HL-60 (cell line): ENCODE data around the gene DIAPH2.

Experiments
- DNase-seq, 2 experiments: peaks; one replicate each; pipeline ENCODE4 v3.0.0-alpha.2; 2010 to 2020; ENCODE audit warnings: low read depth in 1 of 2, low spot score in 1 of 2
- H3K27ac ChIP-seq: fragments of 250-450 bp; sonication (Bioruptor Pico); replicated peaks from 2 replicates; pipeline ENCODE4 v1.5.1; 2020; ENCODE audit warnings: mild to moderate bottlenecking, moderate library complexity
- H3K27me3 ChIP-seq: fragments of 250-450 bp; sonication (Bioruptor Pico); 2 replicates; pipeline ENCODE4 v1.5.1; 2021; ENCODE audit warnings: mild to moderate bottlenecking, moderate library complexity; ENCODE audit not compliant: insufficient read depth, poor library complexity, severe bottlenecking
- H3K4me3 ChIP-seq: replicated peaks from 2 replicates; pipeline ENCODE4 v1.5.1; 2011; ENCODE audit warnings: mild to moderate bottlenecking, control low read depth, low read length; ENCODE audit not compliant: insufficient read depth
- GABPA ChIP-seq: IDR thresholded peaks from 2 replicates; pipeline ENCODE4 v1.6.1; 2012; ENCODE audit warnings: low read depth
- POLR2AphosphoS5 ChIP-seq: IDR thresholded peaks from 2 replicates; pipeline ENCODE4 v1.6.1; 2012; ENCODE audit warnings: low read depth
- SPI1 ChIP-seq: IDR thresholded peaks from 2 replicates; pipeline ENCODE4 v1.6.1; 2012; ENCODE audit warnings: low read depth, mild to moderate bottlenecking, borderline replicate concordance
- TF ChIP-seq, protein P1 (sequence below): IDR thresholded peaks from one replicate; pipeline ENCODE4 v1.5.1; 2011; ENCODE audit warnings: low read length, control low read depth, inconsistent platforms; ENCODE audit not compliant: insufficient read depth
- TF ChIP-seq, protein P2 (sequence below): IDR thresholded peaks from 2 replicates; pipeline ENCODE4 v1.6.1; 2012; ENCODE audit warnings: low read depth; ENCODE audit not compliant: insufficient replicate concordance

DIAPH2 gene

DNA sequence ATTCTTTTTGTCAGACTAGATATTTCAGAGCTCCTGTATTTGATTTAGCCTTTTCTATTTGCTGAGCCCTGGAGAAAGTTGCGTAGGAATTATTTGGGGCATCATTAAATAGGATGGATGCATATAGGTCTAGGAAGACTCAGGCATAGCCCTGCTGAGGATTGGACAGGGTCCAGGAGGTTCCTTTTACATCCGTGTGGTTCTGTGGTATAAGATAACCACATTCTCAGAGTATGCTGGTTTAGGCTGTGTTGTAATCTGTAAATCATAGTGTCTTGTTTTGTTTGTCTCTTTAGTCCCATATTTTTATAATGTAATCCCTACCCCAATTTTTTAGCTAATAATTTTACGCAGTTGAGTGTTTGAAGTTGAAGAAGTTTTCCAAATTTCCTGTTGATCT is 712.7 kb downstream of the DIAPH2 start:
- H3K27me3 ChIP-seq, result no peaks in the 10 kb centered on the region
- no peak for TF ChIP-seq POLR2AphosphoS5
- no peak for TF ChIP-seq GABPA
- TF ChIP-seq, protein P1, sequence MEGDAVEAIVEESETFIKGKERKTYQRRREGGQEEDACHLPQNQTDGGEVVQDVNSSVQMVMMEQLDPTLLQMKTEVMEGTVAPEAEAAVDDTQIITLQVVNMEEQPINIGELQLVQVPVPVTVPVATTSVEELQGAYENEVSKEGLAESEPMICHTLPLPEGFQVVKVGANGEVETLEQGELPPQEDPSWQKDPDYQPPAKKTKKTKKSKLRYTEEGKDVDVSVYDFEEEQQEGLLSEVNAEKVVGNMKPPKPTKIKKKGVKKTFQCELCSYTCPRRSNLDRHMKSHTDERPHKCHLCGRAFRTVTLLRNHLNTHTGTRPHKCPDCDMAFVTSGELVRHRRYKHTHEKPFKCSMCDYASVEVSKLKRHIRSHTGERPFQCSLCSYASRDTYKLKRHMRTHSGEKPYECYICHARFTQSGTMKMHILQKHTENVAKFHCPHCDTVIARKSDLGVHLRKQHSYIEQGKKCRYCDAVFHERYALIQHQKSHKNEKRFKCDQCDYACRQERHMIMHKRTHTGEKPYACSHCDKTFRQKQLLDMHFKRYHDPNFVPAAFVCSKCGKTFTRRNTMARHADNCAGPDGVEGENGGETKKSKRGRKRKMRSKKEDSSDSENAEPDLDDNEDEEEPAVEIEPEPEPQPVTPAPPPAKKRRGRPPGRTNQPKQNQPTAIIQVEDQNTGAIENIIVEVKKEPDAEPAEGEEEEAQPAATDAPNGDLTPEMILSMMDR, result no peak
- TF ChIP-seq, protein P2, sequence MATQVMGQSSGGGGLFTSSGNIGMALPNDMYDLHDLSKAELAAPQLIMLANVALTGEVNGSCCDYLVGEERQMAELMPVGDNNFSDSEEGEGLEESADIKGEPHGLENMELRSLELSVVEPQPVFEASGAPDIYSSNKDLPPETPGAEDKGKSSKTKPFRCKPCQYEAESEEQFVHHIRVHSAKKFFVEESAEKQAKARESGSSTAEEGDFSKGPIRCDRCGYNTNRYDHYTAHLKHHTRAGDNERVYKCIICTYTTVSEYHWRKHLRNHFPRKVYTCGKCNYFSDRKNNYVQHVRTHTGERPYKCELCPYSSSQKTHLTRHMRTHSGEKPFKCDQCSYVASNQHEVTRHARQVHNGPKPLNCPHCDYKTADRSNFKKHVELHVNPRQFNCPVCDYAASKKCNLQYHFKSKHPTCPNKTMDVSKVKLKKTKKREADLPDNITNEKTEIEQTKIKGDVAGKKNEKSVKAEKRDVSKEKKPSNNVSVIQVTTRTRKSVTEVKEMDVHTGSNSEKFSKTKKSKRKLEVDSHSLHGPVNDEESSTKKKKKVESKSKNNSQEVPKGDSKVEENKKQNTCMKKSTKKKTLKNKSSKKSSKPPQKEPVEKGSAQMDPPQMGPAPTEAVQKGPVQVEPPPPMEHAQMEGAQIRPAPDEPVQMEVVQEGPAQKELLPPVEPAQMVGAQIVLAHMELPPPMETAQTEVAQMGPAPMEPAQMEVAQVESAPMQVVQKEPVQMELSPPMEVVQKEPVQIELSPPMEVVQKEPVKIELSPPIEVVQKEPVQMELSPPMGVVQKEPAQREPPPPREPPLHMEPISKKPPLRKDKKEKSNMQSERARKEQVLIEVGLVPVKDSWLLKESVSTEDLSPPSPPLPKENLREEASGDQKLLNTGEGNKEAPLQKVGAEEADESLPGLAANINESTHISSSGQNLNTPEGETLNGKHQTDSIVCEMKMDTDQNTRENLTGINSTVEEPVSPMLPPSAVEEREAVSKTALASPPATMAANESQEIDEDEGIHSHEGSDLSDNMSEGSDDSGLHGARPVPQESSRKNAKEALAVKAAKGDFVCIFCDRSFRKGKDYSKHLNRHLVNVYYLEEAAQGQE, result no peak
- no peak for TF ChIP-seq SPI1
- DNase-seq, result no peak
- H3K4me3 ChIP-seq, result no peak overlapping the region
- H3K27ac ChIP-seq, result no peak overlapping the region

DNA sequence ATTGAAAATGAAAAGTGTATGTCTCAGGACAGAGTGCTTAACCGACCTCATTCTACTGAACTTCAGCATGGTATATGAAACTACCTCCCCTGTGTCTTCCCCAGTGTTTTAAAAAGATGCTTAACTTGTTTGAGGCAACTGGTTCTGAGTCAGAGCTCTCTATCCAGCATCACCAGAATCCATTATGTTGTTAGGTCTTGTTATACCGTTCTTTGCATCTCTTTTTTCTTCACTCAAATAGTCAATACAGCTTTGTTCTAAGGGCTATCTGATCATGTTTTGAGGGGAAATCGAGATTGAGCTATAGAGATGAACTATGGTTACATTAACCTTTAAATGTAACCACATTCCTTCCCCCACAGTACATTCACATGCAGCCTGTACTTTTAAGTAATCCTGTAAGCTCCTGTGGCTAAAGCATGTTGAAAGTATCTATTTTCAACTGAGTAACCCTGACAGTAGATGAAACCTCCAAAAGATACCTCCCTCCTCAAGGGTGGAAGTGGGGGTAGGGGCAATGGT is 713.4 kb downstream of the DIAPH2 start:
- DNase-seq, result no peak
- TF ChIP-seq SPI1 (no peak), POLR2AphosphoS5 (no peak), GABPA (no peak)
- TF ChIP-seq, protein P2, result no peak
- TF ChIP-seq, protein P1, result no peak
- Histone ChIP-seq H3K27me3 (no peaks in the 10 kb centered on the region), H3K4me3 (no peak overlapping the region), H3K27ac (no peak overlapping the region)

DNA sequence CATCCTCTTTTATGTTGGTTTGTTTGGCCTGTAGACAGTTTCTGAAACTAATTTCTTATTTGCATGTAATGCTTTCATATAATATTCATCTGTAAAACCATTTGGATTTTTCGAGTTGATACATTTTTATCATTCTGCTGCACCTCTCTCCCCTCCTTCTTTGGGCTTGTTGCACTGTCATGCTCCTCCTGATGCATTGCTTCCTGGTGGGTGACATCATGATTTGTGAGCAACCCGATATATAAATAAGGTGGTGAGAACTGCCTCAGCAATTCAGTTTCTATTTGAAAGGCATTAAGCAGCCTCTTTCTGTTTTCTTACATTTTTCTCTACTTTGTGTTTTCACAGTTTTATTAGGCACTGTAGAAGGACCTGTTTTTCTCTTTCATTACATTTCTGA is 714.8 kb downstream of the DIAPH2 start:
- Histone ChIP-seq H3K27ac (no peak overlapping the region), H3K4me3 (no peak overlapping the region), H3K27me3 (no peaks in the 10 kb centered on the region)
- DNase-seq, result no peak
- TF ChIP-seq, protein P1, result no peak
- TF ChIP-seq GABPA (no peak), SPI1 (no peak)

DNA sequence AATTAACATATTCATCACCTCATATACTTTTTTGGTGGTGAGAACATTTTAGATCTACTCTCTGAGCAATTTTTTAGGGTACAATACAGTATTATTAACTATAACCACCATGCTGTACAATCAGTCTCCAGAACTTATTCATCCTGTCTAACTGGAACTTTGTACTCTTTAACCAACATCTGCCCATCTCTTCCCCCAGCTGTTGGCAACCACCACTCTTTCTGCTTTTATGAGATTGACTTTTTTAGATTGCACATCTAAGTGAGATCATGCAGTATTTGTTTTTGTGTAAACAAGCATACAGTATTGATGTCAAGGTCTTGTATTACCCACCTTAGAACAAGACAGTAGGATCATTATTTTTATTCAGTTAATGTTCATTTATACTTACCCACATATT is 715.9 kb downstream of the DIAPH2 start:
- TF ChIP-seq SPI1, result no peak
- TF ChIP-seq GABPA, result no peak
- TF ChIP-seq, protein P2, result no peak
- TF ChIP-seq, protein P1, result no peak
- no peak for TF ChIP-seq POLR2AphosphoS5
- H3K27ac ChIP-seq, result no peak overlapping the region
- H3K4me3 ChIP-seq, result no peak overlapping the region
- no peak for DNase-seq
- H3K27me3 ChIP-seq, result no peaks in the 10 kb centered on the region
